Activated B cell treated with CpG ODN at 0.5 μM for 24 hours (primary cell): ENCODE measurements around the gene JCHAIN. TPM values are rescaled to one million over a fixed set of nuclear protein-coding genes. Genes with fewer than 3 reads are reported as not detected.
A peak's percentile ranks its signal among the peaks of the same experiment; 100 is the strongest.

Source experiments
- ATAC-seq: fragments of 200-7000 bp; cut with Tn5 transposase; one replicate; pipeline ENCODE4 v1.10.0; 2021; ENCODE audit warnings: low read depth, mild to moderate bottlenecking, moderate library complexity
- CTCF ChIA-PET: fragments of 350-600 bp; sonication (Branson Sonifier 250); formaldehyde crosslinking; loops from one replicate; lab custom pipeline; 2021; ENCODE audit warnings: antibody characterized with exemption; lab: Charles Lee
- POLR2A ChIA-PET: fragments of 350-600 bp; sonication (Branson Sonifier 250); formaldehyde crosslinking; loops from one replicate; lab custom pipeline; 2021; ENCODE audit warnings: antibody characterized with exemption; lab: Charles Lee
- DNase-seq: peaks from one replicate; pipeline ENCODE4 v3.0.0; 2022
- H3K27ac Mint-ChIP-seq: one replicate; pipeline ENCODE4 v1.8.0; 2020; ENCODE audit warnings: mixed read lengths
- H3K27me3 Mint-ChIP-seq: one replicate; pipeline ENCODE4 v1.8.0; 2021; ENCODE audit warnings: mixed read lengths
- H3K36me3 Mint-ChIP-seq: one replicate; pipeline ENCODE4 v1.8.0; 2021; ENCODE audit warnings: low read depth, mixed read lengths
- H3K4me1 Mint-ChIP-seq: one replicate; pipeline ENCODE4 v1.8.0; 2021; ENCODE audit warnings: mixed read lengths
- H3K4me3 Mint-ChIP-seq: one replicate; pipeline ENCODE4 v1.8.0; 2020; ENCODE audit warnings: mild to moderate bottlenecking, mixed read lengths
- H3K9me3 Mint-ChIP-seq: one replicate; pipeline ENCODE4 v1.8.0; 2020; ENCODE audit warnings: mixed read lengths
- intact Hi-C: fragments of 100-400 bp; cut with micrococcal nuclease; formaldehyde crosslinking; loops from one replicate; pipeline ENCODE4 v1.15.1; 2024
- total RNA-seq: library from RNA; stranded (reverse); gene quantifications from 2 replicates; pipeline ENCODE4 v1.2.3, GENCODE V29; 2022
- TF ChIP-seq, protein P1 (sequence below): fragments of 200-600 bp; IDR thresholded peaks from one replicate; pipeline ENCODE4 v1.8.0; 2022; ENCODE audit warnings: antibody characterized with exemption, mild to moderate bottlenecking

The JCHAIN gene
- total RNA-seq, 1 donor from 2014 or later = 47.0 TPM

DNA sequence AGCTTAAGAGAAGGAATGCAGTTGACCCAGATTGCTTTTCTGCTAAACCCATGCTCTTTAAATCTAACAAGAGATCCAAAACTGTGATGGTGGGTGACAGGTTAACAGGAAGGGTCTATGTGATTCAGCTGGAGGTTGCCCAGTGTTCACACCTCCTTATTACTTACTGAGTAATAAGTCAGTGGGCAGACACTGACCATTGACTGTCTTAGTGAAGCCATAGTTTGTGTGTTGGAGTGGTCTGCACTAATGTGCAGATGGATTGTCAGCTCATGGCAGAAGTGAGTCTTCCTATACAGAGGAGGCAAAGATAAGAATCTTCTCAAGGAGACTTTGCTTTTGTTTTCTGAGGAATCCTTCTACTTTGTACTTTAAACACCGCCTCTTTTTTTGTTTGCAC, 40.2 kb upstream of the JCHAIN start:
- peak overlapping the region; percentile 92 for H3K4me3 Mint-ChIP-seq
- ATAC-seq = no peak

DNA sequence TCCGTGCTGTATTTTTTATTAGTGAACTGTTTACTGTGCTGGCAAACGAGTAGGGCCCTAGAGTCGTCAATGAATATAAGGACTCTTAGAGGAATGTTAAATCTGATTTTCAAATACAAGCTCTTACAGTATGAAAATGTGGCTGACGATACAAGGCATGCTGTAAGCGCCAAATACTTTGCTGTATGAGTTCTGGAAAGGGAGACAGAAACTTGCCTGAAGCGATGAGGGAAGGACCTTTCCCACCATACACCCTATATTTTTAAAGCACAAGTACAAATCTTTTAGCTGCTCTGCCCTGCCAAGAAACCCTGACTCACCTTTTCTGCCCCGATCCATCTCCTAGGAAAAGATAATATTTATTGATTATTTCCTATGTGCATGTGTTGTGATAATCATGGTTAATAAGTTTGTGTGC, 39.7 kb upstream of the JCHAIN start:
- intact Hi-C loops = loop anchor here (5.0 kb wide), 1 partner anchor 66 kb away; no protein-coding TSS in a partner anchor
- Mint-ChIP-seq H3K4me3 (peak overlapping the region; percentile 92), H3K27me3 (no peaks in the 10 kb centered on the region), H3K9me3 (no peaks in the 10 kb centered on the region), H3K27ac (peak overlapping the region; percentile 92), H3K36me3 (peaks cover 3% of the 10 kb centered on the region), H3K4me1 (peaks cover 38% of the 10 kb centered on the region)
- no peak for ATAC-seq
- ChIA-PET POLR2A (interaction anchor here (1.1 to 6.1 kb wide), 12 partner anchors 8 to 288 kb away, joined by 4 to 91 read pairs (median 16); partner anchors contain the start of genes DCK, GRSF1, RUFY3 and UTP3), CTCF (interaction anchor here (0.6 to 5.6 kb wide), 5 partner anchors 9 to 49 kb away, joined by 4 to 50 read pairs (median 8); partner anchors contain the start of gene UTP3)
- TF ChIP-seq, protein P1, sequence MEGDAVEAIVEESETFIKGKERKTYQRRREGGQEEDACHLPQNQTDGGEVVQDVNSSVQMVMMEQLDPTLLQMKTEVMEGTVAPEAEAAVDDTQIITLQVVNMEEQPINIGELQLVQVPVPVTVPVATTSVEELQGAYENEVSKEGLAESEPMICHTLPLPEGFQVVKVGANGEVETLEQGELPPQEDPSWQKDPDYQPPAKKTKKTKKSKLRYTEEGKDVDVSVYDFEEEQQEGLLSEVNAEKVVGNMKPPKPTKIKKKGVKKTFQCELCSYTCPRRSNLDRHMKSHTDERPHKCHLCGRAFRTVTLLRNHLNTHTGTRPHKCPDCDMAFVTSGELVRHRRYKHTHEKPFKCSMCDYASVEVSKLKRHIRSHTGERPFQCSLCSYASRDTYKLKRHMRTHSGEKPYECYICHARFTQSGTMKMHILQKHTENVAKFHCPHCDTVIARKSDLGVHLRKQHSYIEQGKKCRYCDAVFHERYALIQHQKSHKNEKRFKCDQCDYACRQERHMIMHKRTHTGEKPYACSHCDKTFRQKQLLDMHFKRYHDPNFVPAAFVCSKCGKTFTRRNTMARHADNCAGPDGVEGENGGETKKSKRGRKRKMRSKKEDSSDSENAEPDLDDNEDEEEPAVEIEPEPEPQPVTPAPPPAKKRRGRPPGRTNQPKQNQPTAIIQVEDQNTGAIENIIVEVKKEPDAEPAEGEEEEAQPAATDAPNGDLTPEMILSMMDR = no peak
- no peak for DNase-seq

More for the DNA sequence above, 40.2 kb upstream of the JCHAIN start:
- intact Hi-C loops = loop anchor here (5.0 kb wide), 1 partner anchor 66 kb away; no protein-coding TSS in a partner anchor
- Mint-ChIP-seq H3K36me3 (peaks cover 3% of the 10 kb centered on the region), H3K9me3 (no peaks in the 10 kb centered on the region), H3K27ac (peak overlapping the region; percentile 92), H3K27me3 (no peaks in the 10 kb centered on the region), H3K4me1 (peaks cover 40% of the 10 kb centered on the region)
- TF ChIP-seq, protein P1 = no peak
- ChIA-PET POLR2A (interaction anchor here (1.3 to 6.1 kb wide), 11 partner anchors 8 to 287 kb away, joined by 4 to 91 read pairs (median 17); partner anchors contain the start of genes DCK, GRSF1, RUFY3 and UTP3), CTCF (interaction anchor here (0.6 to 5.6 kb wide), 4 partner anchors 9 to 28 kb away, joined by 4 to 50 read pairs (median 28); partner anchors contain the start of gene UTP3)
- no peak for DNase-seq

DNA sequence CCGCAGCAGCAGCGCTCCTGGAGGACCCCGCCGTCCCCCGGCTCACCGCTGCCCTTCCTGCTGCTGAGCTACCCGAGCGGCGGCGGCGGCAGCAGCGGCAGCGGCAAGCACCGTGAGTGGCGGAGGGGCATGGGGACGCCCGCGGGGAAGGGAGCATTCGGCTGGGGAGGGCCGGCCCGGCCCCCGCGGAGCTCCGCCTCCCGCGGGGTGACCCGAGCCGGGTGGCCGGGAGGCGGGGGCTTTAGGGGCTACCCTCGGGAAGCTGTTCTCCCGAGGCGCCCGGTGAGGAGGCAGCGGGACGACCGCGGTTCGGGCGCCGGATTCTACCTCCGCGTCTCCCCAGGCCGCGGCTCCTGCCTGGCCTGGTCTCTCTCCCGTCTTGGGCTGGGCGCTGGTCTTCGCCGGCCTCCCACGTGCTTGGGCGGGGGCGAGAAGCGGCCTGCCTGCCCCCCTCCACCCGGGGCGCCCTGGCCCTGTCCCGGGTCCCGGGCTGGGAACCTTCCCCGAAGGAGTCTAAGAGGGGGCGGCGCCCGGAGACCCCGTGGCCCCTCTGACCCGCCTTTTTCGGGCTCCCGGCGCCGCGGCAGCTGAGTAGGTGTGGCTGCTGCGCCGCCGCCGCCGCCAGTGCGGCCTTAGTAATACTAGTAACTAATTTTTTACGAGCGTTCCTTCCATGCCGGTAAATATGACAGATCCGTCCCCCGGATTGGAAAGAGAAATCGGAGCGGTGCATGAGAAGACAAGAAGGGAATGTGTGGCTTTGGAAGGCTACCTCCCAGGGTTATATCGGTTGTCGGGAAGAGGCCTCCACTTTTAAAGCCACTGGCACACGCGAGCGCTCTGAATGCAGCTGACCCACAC, 39.1 kb upstream of the JCHAIN start:
- ChIA-PET POLR2A (interaction anchor here (0.5 to 6.1 kb wide), 21 partner anchors 9 to 288 kb away, joined by 3 to 91 read pairs (median 10); partner anchors contain the start of genes DCK, GRSF1, MOB1B and RUFY3), CTCF (interaction anchor here (0.6 to 5.6 kb wide), 9 partner anchors 10 to 197 kb away, joined by 3 to 50 read pairs (median 6); partner anchors contain the start of genes MOB1B and UTP3)
- intact Hi-C loops = loop anchor here (1.0 to 5.0 kb wide), 6 partner anchors 8 to 289 kb away; partner anchors contain the start of gene MOB1B
- no peaks in the 10 kb centered on the region for H3K9me3 Mint-ChIP-seq
- peaks cover 3% of the 10 kb centered on the region for H3K36me3 Mint-ChIP-seq
- peak; percentile 72 for DNase-seq
- H3K4me1 Mint-ChIP-seq = peaks cover 38% of the 10 kb centered on the region
- no peaks in the 10 kb centered on the region for H3K27me3 Mint-ChIP-seq
- TF ChIP-seq, protein P1 = no peak
- H3K27ac Mint-ChIP-seq = peak overlapping the region; percentile 92
- peak; percentile 67 for ATAC-seq
- peak overlapping the region; percentile 92 for H3K4me3 Mint-ChIP-seq

DNA sequence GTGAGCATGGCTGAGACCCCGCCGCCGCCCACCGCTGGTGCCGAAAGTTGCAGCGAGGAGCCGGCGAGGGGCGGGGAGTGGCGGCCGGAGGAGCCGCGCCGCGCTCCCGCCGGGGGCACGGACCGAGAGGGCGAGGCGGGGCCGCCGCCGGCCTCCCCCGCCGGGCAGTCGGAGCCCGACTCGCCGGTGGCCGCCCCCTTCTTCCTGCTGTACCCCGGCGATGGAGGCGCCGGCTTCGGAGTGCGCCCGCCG, 38.5 kb upstream of the JCHAIN start:
- no peaks in the 10 kb centered on the region for H3K9me3 Mint-ChIP-seq
- CTCF ChIA-PET = interaction anchor here (0.9 to 5.6 kb wide), 8 partner anchors 10 to 305 kb away, joined by 3 to 50 read pairs (median 6); partner anchors contain the start of genes MOB1B and UTP3
- peaks cover 3% of the 10 kb centered on the region for H3K36me3 Mint-ChIP-seq
- no peak overlapping the region for H3K27ac Mint-ChIP-seq
- H3K4me3 Mint-ChIP-seq = peak overlapping the region; percentile 93
- intact Hi-C loops = loop anchor here (1.0 to 5.0 kb wide), 10 partner anchors 8 to 290 kb away; partner anchors contain the start of genes GRSF1, MOB1B and UTP3
- ATAC-seq (peak; percentile 28), DNase-seq (peak; percentile 74)
- POLR2A ChIA-PET = interaction anchor here (0.5 to 6.1 kb wide), 18 partner anchors 9 to 289 kb away, joined by 3 to 91 read pairs (median 10); partner anchors contain the start of genes DCK, GRSF1, MOB1B and RUFY3
- H3K27me3 Mint-ChIP-seq = no peaks in the 10 kb centered on the region
- peaks cover 37% of the 10 kb centered on the region for H3K4me1 Mint-ChIP-seq
- TF ChIP-seq, protein P1 = no peak
